MM.1S (cell line): ENCODE measurements around the gene FBLIM1.

Source experiments
- CTCF ChIP-seq: fragments of 300-600 bp; sonication (generic); IDR thresholded peaks from 2 replicates; pipeline ENCODE4 v1.5.1; 2016; ENCODE audit warnings: antibody characterized with exemption, low read length, mixed read lengths
- EZH2 ChIP-seq: fragments of 300-600 bp; sonication (generic); optimal IDR thresholded peaks from 2 replicates; pipeline ENCODE3; 2017; ENCODE audit warnings: low read depth, mild to moderate bottlenecking, antibody characterized with exemption, low read length, mixed read lengths
- EZH2phosphoT487 ChIP-seq: fragments of 300-600 bp; sonication (generic); IDR thresholded peaks from 2 replicates; pipeline ENCODE4 v1.6.1; 2018; ENCODE audit warnings: antibody characterized with exemption, low read length

DNA sequence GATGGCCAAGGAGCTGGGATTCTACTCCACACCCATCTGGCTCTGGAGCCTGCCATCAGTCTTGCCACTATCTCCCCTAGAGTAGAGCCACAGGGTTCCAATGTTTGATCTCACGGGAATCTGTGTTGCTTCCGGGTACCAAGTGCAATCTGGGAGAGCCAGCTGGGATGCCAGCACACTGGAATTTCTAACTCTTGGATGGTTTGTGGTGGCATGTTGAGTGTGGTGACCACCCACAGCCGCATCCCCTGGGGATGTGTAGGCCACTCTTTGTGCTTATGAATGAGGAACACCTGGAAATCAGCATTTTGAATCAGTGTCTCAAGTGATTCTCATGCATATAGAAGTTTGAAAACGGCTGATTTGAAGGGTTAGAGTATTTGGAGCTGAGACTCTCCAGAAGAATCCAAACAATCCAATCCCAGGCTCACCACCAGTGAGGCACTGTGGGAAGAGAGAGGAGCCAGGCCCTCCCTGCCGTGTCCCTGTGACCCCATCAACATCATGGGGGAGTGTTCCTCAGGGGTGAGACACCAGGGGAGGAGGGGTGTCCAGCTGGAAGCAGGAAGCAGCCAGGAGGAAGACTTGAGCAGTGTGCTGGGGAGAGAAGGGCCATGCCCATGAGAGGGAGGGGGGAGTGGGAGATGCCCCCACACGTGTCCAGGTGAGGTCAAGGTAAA lies 13.4 kb downstream of the FBLIM1 start:
- TF ChIP-seq CTCF (no peak), EZH2phosphoT487 (no peak), EZH2 (no peak)
